H9 (cell line): Measurements from ENCODE around the gene MYO10. TPM values are rescaled to one million over a fixed set of nuclear protein-coding genes. Genes with fewer than 3 reads are reported as not detected.

Source experiments
- DNase-seq: peaks from one replicate; pipeline ENCODE4 v3.0.0-alpha.2; 2017
- H2AFZ ChIP-seq: one replicate; pipeline ENCODE4 v1.6.1; 2013; ENCODE audit warnings: mild to moderate bottlenecking, low read length, control low read depth, moderate library complexity
- H2AK5ac ChIP-seq: 2 replicates; pipeline ENCODE4 v1.6.1; 2013; ENCODE audit warnings: low read length, control low read depth, mixed read lengths; ENCODE audit not compliant: insufficient read length
- H2BK120ac ChIP-seq: one replicate; pipeline ENCODE4 v1.6.1; 2013; ENCODE audit warnings: low read depth, mild to moderate bottlenecking, low read length, control low read depth, inconsistent platforms; ENCODE audit not compliant: poor library complexity, severe bottlenecking
- H2BK12ac ChIP-seq: 2 replicates; pipeline ENCODE4 v1.6.1; 2013; ENCODE audit warnings: low read length, control low read depth, mixed read lengths, low read depth; ENCODE audit not compliant: insufficient read length
- H2BK15ac ChIP-seq: 2 replicates; pipeline ENCODE4 v1.6.1; 2013; ENCODE audit warnings: low read depth, low read length, control low read depth
- H2BK20ac ChIP-seq: one replicate; pipeline ENCODE4 v1.6.1; 2013; ENCODE audit warnings: low read depth, mild to moderate bottlenecking, low read length, control low read depth, inconsistent platforms; ENCODE audit not compliant: poor library complexity, severe bottlenecking
- H2BK5ac ChIP-seq: 2 replicates; pipeline ENCODE4 v1.6.1; 2013; ENCODE audit warnings: low read length, control low read depth, mixed read lengths; ENCODE audit not compliant: insufficient read length
- H3K14ac ChIP-seq: 2 replicates; pipeline ENCODE4 v1.6.1; 2013; ENCODE audit warnings: low read length, control low read depth; ENCODE audit not compliant: insufficient read depth
- H3K18ac ChIP-seq: 2 replicates; pipeline ENCODE4 v1.6.1; 2013; ENCODE audit warnings: low read depth, mild to moderate bottlenecking, mixed read lengths, low read length, control low read depth; ENCODE audit not compliant: insufficient read length
- H3K23ac ChIP-seq: 2 replicates; pipeline ENCODE4 v1.6.1; 2013; ENCODE audit warnings: low read length, control low read depth, mixed read lengths, low read depth; ENCODE audit not compliant: insufficient read length
- H3K23me2 ChIP-seq: 2 replicates; pipeline ENCODE4 v1.6.1; 2013; ENCODE audit warnings: low read depth, mild to moderate bottlenecking, mixed read lengths, low read length, control low read depth; ENCODE audit not compliant: insufficient read length, poor library complexity, severe bottlenecking
- H3K27ac ChIP-seq: 2 replicates; pipeline ENCODE4 v1.5.1; 2013; ENCODE audit warnings: low read length, control low read depth, mixed read lengths, low read depth; ENCODE audit not compliant: insufficient read length
- H3K27me3 ChIP-seq: 2 replicates; pipeline ENCODE4 v1.6.1; 2013; ENCODE audit warnings: low read length, control low read depth, inconsistent platforms; ENCODE audit not compliant: insufficient read depth
- H3K4ac ChIP-seq: 2 replicates; pipeline ENCODE4 v1.6.1; 2013; ENCODE audit warnings: low read depth, mild to moderate bottlenecking, control low read depth, inconsistent platforms, low read length, moderate library complexity
- H3K4me1 ChIP-seq: 2 replicates; pipeline ENCODE4 v1.6.1; 2013; ENCODE audit warnings: low read length, control low read depth, inconsistent platforms; ENCODE audit not compliant: insufficient read depth
- H3K4me2 ChIP-seq: 2 replicates; pipeline ENCODE4 v1.6.1; 2013; ENCODE audit warnings: low read length, control low read depth, mixed read lengths; ENCODE audit not compliant: insufficient read length, insufficient read depth
- H3K56ac ChIP-seq: 2 replicates; pipeline ENCODE4 v1.6.1; 2013; ENCODE audit warnings: low read depth, mild to moderate bottlenecking, mixed read lengths, low read length, control low read depth; ENCODE audit not compliant: insufficient read length
- H3K79me1 ChIP-seq: 2 replicates; pipeline ENCODE4 v1.6.1; 2013; ENCODE audit warnings: low read depth, mild to moderate bottlenecking, moderate library complexity, low read length, control low read depth, inconsistent platforms; ENCODE audit not compliant: insufficient read depth, poor library complexity, severe bottlenecking
- H3K79me2 ChIP-seq: 2 replicates; pipeline ENCODE4 v1.6.1; 2013; ENCODE audit warnings: low read length, control low read depth, inconsistent platforms; ENCODE audit not compliant: insufficient read depth
- H3K9ac ChIP-seq: 2 replicates; pipeline ENCODE4 v1.6.1; 2013; ENCODE audit warnings: low read length, control low read depth, mixed read lengths; ENCODE audit not compliant: insufficient read length; ENCODE audit errors: extremely low read depth
- H3K9me3 ChIP-seq: one replicate; pipeline ENCODE4 v1.6.1; 2013; ENCODE audit warnings: low read depth, low read length, inconsistent platforms; ENCODE audit not compliant: control insufficient read depth
- H3T11ph ChIP-seq: one replicate; pipeline ENCODE4 v1.6.1; 2013; ENCODE audit warnings: mild to moderate bottlenecking, low read length, control low read depth, inconsistent platforms
- H4K20me1 ChIP-seq: one replicate; pipeline ENCODE4 v1.6.1; 2013; ENCODE audit not compliant: control insufficient read depth, insufficient read length, insufficient read depth
- H4K5ac ChIP-seq: 2 replicates; pipeline ENCODE4 v1.6.1; 2013; ENCODE audit warnings: low read depth, mild to moderate bottlenecking, mixed read lengths, low read length, control low read depth; ENCODE audit not compliant: insufficient read length
- H4K8ac ChIP-seq: replicated peaks from 2 replicates; pipeline ENCODE4 v1.6.1; 2013; ENCODE audit warnings: low read length, control low read depth, mixed read lengths, low read depth; ENCODE audit not compliant: insufficient read length
- H4K91ac ChIP-seq: 2 replicates; pipeline ENCODE4 v1.6.1; 2013; ENCODE audit warnings: low read depth, mild to moderate bottlenecking, moderate library complexity, mixed read lengths, low read length, control low read depth; ENCODE audit not compliant: insufficient read length
- H3K27ac Mint-ChIP-seq, 3 experiments: 2 replicates in 2 of 3; 3 replicates in 1 of 3; pipeline ENCODE4 v1.8.0; 2020 to 2021; ENCODE audit warnings: mixed read lengths in 3 of 3, mild to moderate bottlenecking in 1 of 3, moderate library complexity in 1 of 3
- H3K27me3 Mint-ChIP-seq: 2 replicates; pipeline ENCODE4 v1.8.0; 2021; ENCODE audit warnings: low read depth, mild to moderate bottlenecking, moderate library complexity, mixed read lengths
- H3K36me3 Mint-ChIP-seq, 3 experiments: 2 replicates in 2 of 3; 3 replicates in 1 of 3; pipeline ENCODE4 v1.8.0; 2020 to 2021; ENCODE audit warnings: low read depth in 3 of 3, mixed read lengths in 3 of 3; ENCODE audit not compliant: insufficient read depth in 1 of 3
- H3K4me1 Mint-ChIP-seq, 2 experiments: 2 replicates each; pipeline ENCODE4 v1.8.0; 2020; ENCODE audit warnings: mixed read lengths in 2 of 2
- H3K4me3 Mint-ChIP-seq, 2 experiments: 2 replicates in 1 of 2; 3 replicates in 1 of 2; pipeline ENCODE4 v1.8.0; 2020 to 2021; ENCODE audit warnings: mild to moderate bottlenecking in 2 of 2, mixed read lengths in 2 of 2, moderate library complexity in 1 of 2
- H3K9me3 Mint-ChIP-seq, 2 experiments: 2 replicates in 1 of 2; 3 replicates in 1 of 2; pipeline ENCODE4 v1.8.0; 2020; ENCODE audit warnings: mild to moderate bottlenecking in 2 of 2, mixed read lengths in 2 of 2, moderate library complexity in 1 of 2
- WGBS: extraction: QIAGEN DNeasy Blood & Tissue Kit; methylation state at CpG from one replicate; pipeline ENCODE4 v1.1.7; 2013; ENCODE audit warnings: missing lambda C conversion rate, low lambda C conversion rate, mixed read lengths; ENCODE audit not compliant: insufficient read length; ENCODE audit errors: extremely low coverage; 5-methylcytosine and 5-hydroxymethylcytosine counted together
- total RNA-seq: library from RNA; stranded (reverse); gene quantifications from 2 replicates; pipeline ENCODE4 v1.2.1, GENCODE V29; 2021
- TF ChIP-seq, protein P1 (sequence below): fragments of 200-600 bp; sonication (generic); conservative IDR thresholded peaks from 3 replicates; pipeline ENCODE4 v1.8.0; 2021; ENCODE audit warnings: antibody characterized with exemption, mild to moderate bottlenecking

MYO10 gene
- total RNA-seq, 1 experiment from 2014 or later: 127 TPM

DNA sequence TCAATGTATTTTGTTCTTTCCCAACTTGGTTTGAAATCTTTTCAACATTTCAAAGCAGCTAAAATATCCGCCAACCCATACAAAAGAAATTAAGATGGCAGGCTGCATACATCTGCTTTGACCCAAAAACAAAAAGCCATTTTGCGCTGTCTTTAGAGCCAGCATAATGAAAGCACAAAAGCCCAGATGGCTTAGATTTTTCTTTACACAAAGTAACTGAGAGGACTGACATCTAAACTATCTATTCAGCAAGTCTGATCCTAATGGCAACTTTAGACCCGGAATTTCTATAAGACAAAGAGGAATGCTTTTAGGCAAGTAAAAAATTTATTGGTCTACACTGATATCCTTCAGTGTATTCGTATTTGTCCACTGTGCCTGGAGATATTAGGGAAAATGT is 86.3 kb downstream of the MYO10 start:
- H3K23me2 ChIP-seq: no peaks in the 10 kb centered on the region
- H4K20me1 ChIP-seq: no peaks in the 10 kb centered on the region
- TF ChIP-seq, protein P1, sequence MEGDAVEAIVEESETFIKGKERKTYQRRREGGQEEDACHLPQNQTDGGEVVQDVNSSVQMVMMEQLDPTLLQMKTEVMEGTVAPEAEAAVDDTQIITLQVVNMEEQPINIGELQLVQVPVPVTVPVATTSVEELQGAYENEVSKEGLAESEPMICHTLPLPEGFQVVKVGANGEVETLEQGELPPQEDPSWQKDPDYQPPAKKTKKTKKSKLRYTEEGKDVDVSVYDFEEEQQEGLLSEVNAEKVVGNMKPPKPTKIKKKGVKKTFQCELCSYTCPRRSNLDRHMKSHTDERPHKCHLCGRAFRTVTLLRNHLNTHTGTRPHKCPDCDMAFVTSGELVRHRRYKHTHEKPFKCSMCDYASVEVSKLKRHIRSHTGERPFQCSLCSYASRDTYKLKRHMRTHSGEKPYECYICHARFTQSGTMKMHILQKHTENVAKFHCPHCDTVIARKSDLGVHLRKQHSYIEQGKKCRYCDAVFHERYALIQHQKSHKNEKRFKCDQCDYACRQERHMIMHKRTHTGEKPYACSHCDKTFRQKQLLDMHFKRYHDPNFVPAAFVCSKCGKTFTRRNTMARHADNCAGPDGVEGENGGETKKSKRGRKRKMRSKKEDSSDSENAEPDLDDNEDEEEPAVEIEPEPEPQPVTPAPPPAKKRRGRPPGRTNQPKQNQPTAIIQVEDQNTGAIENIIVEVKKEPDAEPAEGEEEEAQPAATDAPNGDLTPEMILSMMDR: no peak
- no peak overlapping the region for H4K8ac ChIP-seq
- DNase-seq: no peak
- no peak overlapping the region for H3K27ac Mint-ChIP-seq
- no peak overlapping the region for H2BK12ac ChIP-seq
- no peak overlapping the region for H2AK5ac ChIP-seq
- no peaks in the 10 kb centered on the region for H3K9me3 Mint-ChIP-seq
- H2BK120ac ChIP-seq: no peak overlapping the region
- no peak overlapping the region for H3K4ac ChIP-seq
- H3K9ac ChIP-seq: no peak overlapping the region
- no peaks in the 10 kb centered on the region for H3K79me2 ChIP-seq
- H3K27me3 ChIP-seq: no peaks in the 10 kb centered on the region
- no peak overlapping the region for H2BK5ac ChIP-seq
- no peaks in the 10 kb centered on the region for H3K4me1 ChIP-seq
- no peak overlapping the region for H4K91ac ChIP-seq
- H3K4me1 Mint-ChIP-seq: peaks cover 17 to 22% of the 10 kb centered on the region in 2 experiments
- no peaks in the 10 kb centered on the region for H3K27me3 Mint-ChIP-seq
- H4K5ac ChIP-seq: no peak overlapping the region
- H3K23ac ChIP-seq: no peak overlapping the region
- H3K18ac ChIP-seq: no peak overlapping the region
- no peak overlapping the region for H3K4me3 Mint-ChIP-seq
- H3K36me3 Mint-ChIP-seq: no peaks in the 10 kb centered on the region
- H3K79me1 ChIP-seq: no peaks in the 10 kb centered on the region
- H3K14ac ChIP-seq: no peak overlapping the region
- H3K4me2 ChIP-seq: no peak overlapping the region
- no peak overlapping the region for H2BK20ac ChIP-seq
- H3T11ph ChIP-seq: no peak overlapping the region
- WGBS: no CpG with 5 or more reads among the region's 4 CpGs
- H2AFZ ChIP-seq: no peak overlapping the region
- H3K27ac ChIP-seq: no peak overlapping the region
- no peak overlapping the region for H2BK15ac ChIP-seq
- H3K56ac ChIP-seq: no peak overlapping the region
- H3K9me3 ChIP-seq: no peaks in the 10 kb centered on the region
